Measurements from ENCODE around the gene PLEKHM3. TPM values are rescaled to one million over a fixed set of nuclear protein-coding genes. Genes with fewer than 3 reads are reported as not detected.
"Not testable (repeated sequence)": the region's sequence is repeated elsewhere in the genome, so short reads cannot be mapped to it uniquely, and the experiment has no call there.

PLEKHM3 gene
- total RNA-seq, 6 donors from 2014 or later, result 16.4 to 56.3 (median 28.6) TPM

- Histone ChIP-seq H3K4me3 (no peak overlapping the region), H3K36me3 (no peaks in the 10 kb centered on the region), H3K27ac (peak overlapping the region in 2 of 4 donors; percentile 7 to 65), H3K4me1 (peaks cover 0 to 15% (median 9%) of the 10 kb centered on the region in 4 donors), H3K27me3 (no peaks in the 10 kb centered on the region), H3K9me3 (no peaks in the 10 kb centered on the region)
- TF ChIP-seq POLR2A (IDR thresholded peaks at IDR 0.05) (peak in 1 of 4 donors; percentile 25), POLR2AphosphoS5 (IDR thresholded peaks at IDR 0.05) (peak; percentile 25 to 47), EP300 (IDR thresholded peaks at IDR 0.05) (peak in 2 of 4 donors; percentile 19 to 88), CTCF (IDR thresholded peaks at IDR 0.05) (no peak)
- ATAC-seq (ENCODE audit: low FRiP score in 2 of 2) (peak; percentile 52 to 85), DNase-seq (peak in 1 of 2 donors; percentile 76)
- 25 to 35% methylated on average over 7 of the region's 7 CpGs for WGBS, 2 donors
These were observed 6.3 kb upstream of the PLEKHM3 start for GRCh38 chr2:208031608-208032019.

GRCh38 chr2:208025814-208026184 is 472 bp upstream of the PLEKHM3 start:
- H3K4me3 ChIP-seq, result peak overlapping the region in 3 of 4 donors; percentile 66 to 82 (median 74)
- no peak for DNase-seq
- H3K9me3 ChIP-seq, result no peaks in the 10 kb centered on the region
- TF ChIP-seq CTCF (IDR thresholded peaks at IDR 0.05), result no peak
- TF ChIP-seq EP300 (IDR thresholded peaks at IDR 0.05), result no peak
- TF ChIP-seq POLR2A (IDR thresholded peaks at IDR 0.05), result no peak
- no peak for TF ChIP-seq POLR2AphosphoS5 (IDR thresholded peaks at IDR 0.05)
- H3K36me3 ChIP-seq, result peaks cover 0 to under 1% (median 0%) of the 10 kb centered on the region in 4 donors
- no peaks in the 10 kb centered on the region for H3K27me3 ChIP-seq
- peaks cover 9 to 29% (median 17%) of the 10 kb centered on the region in 4 donors for H3K4me1 ChIP-seq
- WGBS, 2 donors, result 64 to 75% methylated on average over 10 of the region's 10 CpGs
- peak overlapping the region; percentile 82 to 93 (median 88) for H3K27ac ChIP-seq
- peak in 1 of 2 donors; percentile 13 for ATAC-seq (ENCODE audit: low FRiP score in 2 of 2)

GRCh38 chr2:208024091-208024490 is 1.2 kb downstream of the PLEKHM3 start:
- Histone ChIP-seq H3K9me3 (no peaks in the 10 kb centered on the region), H3K36me3 (peaks cover 0 to 3% (median 0%) of the 10 kb centered on the region in 4 donors), H3K27me3 (no peaks in the 10 kb centered on the region), H3K4me1 (peaks cover 9 to 29% (median 16%) of the 10 kb centered on the region in 4 donors), H3K4me3 (peak overlapping the region in 3 of 4 donors; percentile 66 to 82 (median 74)), H3K27ac (no peak overlapping the region)
- TF ChIP-seq POLR2AphosphoS5 (IDR thresholded peaks at IDR 0.05), result no peak
- TF ChIP-seq POLR2A (IDR thresholded peaks at IDR 0.05), result no peak
- TF ChIP-seq CTCF (IDR thresholded peaks at IDR 0.05), result no peak
- TF ChIP-seq EP300 (IDR thresholded peaks at IDR 0.05), result no peak
- ATAC-seq (ENCODE audit: low FRiP score in 2 of 2) (no peak), DNase-seq (no peak)
- WGBS, 2 donors, result 84 to 88% methylated on average over 3 of the region's 3 CpGs

GRCh38 chr2:208020253-208020652 is 5.1 kb downstream of the PLEKHM3 start:
- no peak for TF ChIP-seq CTCF (IDR thresholded peaks at IDR 0.05)
- TF ChIP-seq POLR2A (IDR thresholded peaks at IDR 0.05), result no peak
- no peak for TF ChIP-seq POLR2AphosphoS5 (IDR thresholded peaks at IDR 0.05)
- no peak for TF ChIP-seq EP300 (IDR thresholded peaks at IDR 0.05)
- 92 to 97% methylated on average over 2 of the region's 2 CpGs for WGBS, 2 donors
- Histone ChIP-seq H3K4me1 (peaks cover 9 to 36% (median 18%) of the 10 kb centered on the region in 4 donors), H3K36me3 (peaks cover 0 to 3% (median 0%) of the 10 kb centered on the region in 4 donors), H3K4me3 (no peak overlapping the region), H3K27me3 (no peaks in the 10 kb centered on the region), H3K9me3 (no peaks in the 10 kb centered on the region), H3K27ac (peak overlapping the region in 1 of 4 donors; percentile 35)
- no peak for DNase-seq
- no peak for ATAC-seq (ENCODE audit: low FRiP score in 2 of 2)

GRCh38 chr2:208018124-208018712 is 7.1 kb downstream of the PLEKHM3 start:
- H3K4me1 ChIP-seq, result peaks cover 12 to 28% (median 18%) of the 10 kb centered on the region in 4 donors
- WGBS, 2 donors, result 84 to 94% methylated on average over 5 of the region's 5 CpGs
- H3K9me3 ChIP-seq; H3K4me3 ChIP-seq; H3K27me3 ChIP-seq; H3K36me3 ChIP-seq; H3K27ac ChIP-seq; ATAC-seq (ENCODE audit: low FRiP score in 2 of 2); DNase-seq: not testable (repeated sequence)
